Rectal smooth muscle tissue (tissue), 1 donor: ENCODE results near the gene TLL2.

Experiments used
- H3K27ac ChIP-seq: one replicate; pipeline ENCODE4 v1.7.0; 2013; ENCODE audit warnings: low read depth, low read length, inconsistent platforms
- H3K27me3 ChIP-seq: one replicate; pipeline ENCODE4 v1.7.0; 2013; ENCODE audit warnings: low read length; ENCODE audit not compliant: control insufficient read depth, insufficient read depth
- H3K36me3 ChIP-seq: one replicate; pipeline ENCODE4 v1.7.0; 2013; ENCODE audit warnings: low read length; ENCODE audit not compliant: control insufficient read depth, insufficient read depth
- H3K4me1 ChIP-seq: one replicate; pipeline ENCODE4 v1.7.0; 2013; ENCODE audit warnings: low read length; ENCODE audit not compliant: control insufficient read depth, insufficient read depth
- H3K4me3 ChIP-seq: one replicate; pipeline ENCODE4 v1.7.0; 2013; ENCODE audit warnings: low read length
- H3K9ac ChIP-seq: one replicate; pipeline ENCODE4 v1.7.0; 2013; ENCODE audit warnings: low read length

TLL2 gene

GRCh38 chr10:96410296-96410695 lies 103.4 kb downstream of the TLL2 start:
- Histone ChIP-seq H3K4me3 (no peak overlapping the region), H3K27me3 (no peaks in the 10 kb centered on the region), H3K9ac (no peak overlapping the region), H3K4me1 (no peaks in the 10 kb centered on the region), H3K27ac (no peak overlapping the region), H3K36me3 (no peaks in the 10 kb centered on the region)

GRCh38 chr10:96408201-96408600 lies 105.5 kb downstream of the TLL2 start:
- no peak overlapping the region for H3K9ac ChIP-seq
- H3K4me3 ChIP-seq = no peak overlapping the region
- H3K36me3 ChIP-seq = no peaks in the 10 kb centered on the region
- H3K27ac ChIP-seq = no peak overlapping the region
- H3K27me3 ChIP-seq = no peaks in the 10 kb centered on the region
- H3K4me1 ChIP-seq = no peaks in the 10 kb centered on the region

GRCh38 chr10:96407560-96408069 lies 106.1 kb downstream of the TLL2 start:
- H3K4me1 ChIP-seq = no peaks in the 10 kb centered on the region
- no peak overlapping the region for H3K27ac ChIP-seq
- no peak overlapping the region for H3K9ac ChIP-seq
- H3K27me3 ChIP-seq = no peaks in the 10 kb centered on the region
- no peak overlapping the region for H3K4me3 ChIP-seq
- no peaks in the 10 kb centered on the region for H3K36me3 ChIP-seq

GRCh38 chr10:96406091-96406490 lies 107.6 kb downstream of the TLL2 start:
- H3K36me3 ChIP-seq = no peaks in the 10 kb centered on the region
- no peaks in the 10 kb centered on the region for H3K27me3 ChIP-seq
- H3K4me3 ChIP-seq = no peak overlapping the region
- H3K4me1 ChIP-seq = no peaks in the 10 kb centered on the region
- H3K27ac ChIP-seq = no peak overlapping the region
- H3K9ac ChIP-seq = no peak overlapping the region

GRCh38 chr10:96402417-96403305 lies 111.1 kb downstream of the TLL2 start:
- H3K4me1 ChIP-seq = peaks cover 2% of the 10 kb centered on the region
- H3K9ac ChIP-seq = no peak overlapping the region
- no peaks in the 10 kb centered on the region for H3K27me3 ChIP-seq
- no peak overlapping the region for H3K4me3 ChIP-seq
- H3K36me3 ChIP-seq = no peaks in the 10 kb centered on the region
- H3K27ac ChIP-seq = no peak overlapping the region

- Histone ChIP-seq H3K27ac (no peak overlapping the region), H3K9ac (no peak overlapping the region), H3K27me3 (no peaks in the 10 kb centered on the region), H3K4me1 (peaks cover 2% of the 10 kb centered on the region), H3K4me3 (no peak overlapping the region), H3K36me3 (no peaks in the 10 kb centered on the region)
These were observed 112.7 kb downstream of the TLL2 start for GRCh38 chr10:96401036-96401435.

- Histone ChIP-seq H3K36me3 (no peaks in the 10 kb centered on the region), H3K9ac (no peak overlapping the region), H3K4me3 (no peak overlapping the region), H3K4me1 (peaks cover 2% of the 10 kb centered on the region), H3K27me3 (no peaks in the 10 kb centered on the region), H3K27ac (no peak overlapping the region)
These were observed 113.3 kb downstream of the TLL2 start for GRCh38 chr10:96400465-96400864.

- Histone ChIP-seq H3K4me1 (peaks cover 2% of the 10 kb centered on the region), H3K9ac (no peak overlapping the region), H3K27ac (no peak overlapping the region), H3K4me3 (no peak overlapping the region), H3K27me3 (no peaks in the 10 kb centered on the region), H3K36me3 (no peaks in the 10 kb centered on the region)
These were observed 115.8 kb downstream of the TLL2 start for GRCh38 chr10:96397902-96398301.

GRCh38 chr10:96395931-96396877 lies 117.5 kb downstream of the TLL2 start:
- Histone ChIP-seq H3K27me3 (no peaks in the 10 kb centered on the region), H3K27ac (no peak overlapping the region), H3K9ac (no peak overlapping the region), H3K36me3 (no peaks in the 10 kb centered on the region), H3K4me3 (no peak overlapping the region), H3K4me1 (peaks cover 2% of the 10 kb centered on the region)

GRCh38 chr10:96390460-96390864 lies 123.3 kb downstream of the TLL2 start:
- no peak overlapping the region for H3K4me3 ChIP-seq
- peaks cover 3% of the 10 kb centered on the region for H3K27me3 ChIP-seq
- H3K36me3 ChIP-seq = no peaks in the 10 kb centered on the region
- peak overlapping the region; percentile 67 for H3K27ac ChIP-seq
- peaks cover 24% of the 10 kb centered on the region for H3K4me1 ChIP-seq
- no peak overlapping the region for H3K9ac ChIP-seq

- Histone ChIP-seq H3K27ac (peak overlapping the region; percentile 69), H3K36me3 (no peaks in the 10 kb centered on the region), H3K9ac (no peak overlapping the region), H3K4me1 (peaks cover 24% of the 10 kb centered on the region), H3K4me3 (no peak overlapping the region), H3K27me3 (peaks cover 3% of the 10 kb centered on the region)
These were observed 123.9 kb downstream of the TLL2 start for GRCh38 chr10:96389785-96390184.

GRCh38 chr10:96387601-96388000 lies 126.1 kb downstream of the TLL2 start:
- H3K4me3 ChIP-seq = no peak overlapping the region
- H3K27ac ChIP-seq = no peak overlapping the region
- H3K36me3 ChIP-seq = no peaks in the 10 kb centered on the region
- peaks cover 3% of the 10 kb centered on the region for H3K27me3 ChIP-seq
- peaks cover 24% of the 10 kb centered on the region for H3K4me1 ChIP-seq
- H3K9ac ChIP-seq = no peak overlapping the region
